GM18870 (cell line): Measurements from ENCODE around the gene TEX10.

ENCODE experiments used
- ATAC-seq: cut with Tn5 transposase; IDR thresholded peaks from one replicate; pipeline ENCODE4 v1.9.1; 2021; ENCODE audit warnings: moderate library complexity; ENCODE audit not compliant: unreplicated experiment

The TEX10 gene

DNA sequence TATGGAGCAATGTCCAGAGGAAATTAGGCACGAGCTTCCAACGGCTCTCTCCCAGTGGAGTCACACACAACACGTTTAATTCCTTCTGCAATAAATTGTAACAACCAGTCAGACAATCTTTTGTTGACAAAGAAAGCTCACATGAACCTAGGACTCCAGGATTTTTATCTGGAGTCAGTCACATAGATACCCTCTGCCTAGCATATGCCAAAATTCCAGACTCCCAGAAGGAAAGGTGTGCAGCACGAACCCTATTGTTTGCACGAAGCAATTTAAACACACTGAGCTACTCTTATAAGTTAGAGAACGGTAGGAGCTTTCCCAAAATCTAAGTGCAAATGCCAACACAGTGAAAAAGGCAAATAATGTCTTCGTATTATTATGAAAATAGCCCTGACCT lies 67.1 kb downstream of the TEX10 start:
- ATAC-seq, result no peak

DNA sequence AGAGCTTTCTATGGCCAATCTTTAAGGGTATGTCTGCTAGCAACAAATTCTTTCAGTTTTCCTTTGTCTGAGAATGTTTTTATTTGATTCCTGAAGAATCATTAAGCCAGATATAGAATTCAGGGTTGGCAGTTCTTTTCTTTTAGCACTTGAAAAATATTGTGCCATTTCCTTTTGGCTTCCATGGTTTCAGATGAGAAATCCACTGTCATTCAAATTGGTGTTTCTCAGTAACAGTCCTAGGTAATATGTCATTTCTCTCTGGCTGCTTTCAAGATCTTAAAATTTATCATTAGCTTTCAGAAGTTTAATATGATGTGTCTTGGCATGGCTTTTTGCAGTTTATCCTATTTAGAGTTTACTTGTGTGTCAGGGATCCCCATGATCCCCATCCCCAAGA lies 67.7 kb downstream of the TEX10 start:
- ATAC-seq, result no peak

DNA sequence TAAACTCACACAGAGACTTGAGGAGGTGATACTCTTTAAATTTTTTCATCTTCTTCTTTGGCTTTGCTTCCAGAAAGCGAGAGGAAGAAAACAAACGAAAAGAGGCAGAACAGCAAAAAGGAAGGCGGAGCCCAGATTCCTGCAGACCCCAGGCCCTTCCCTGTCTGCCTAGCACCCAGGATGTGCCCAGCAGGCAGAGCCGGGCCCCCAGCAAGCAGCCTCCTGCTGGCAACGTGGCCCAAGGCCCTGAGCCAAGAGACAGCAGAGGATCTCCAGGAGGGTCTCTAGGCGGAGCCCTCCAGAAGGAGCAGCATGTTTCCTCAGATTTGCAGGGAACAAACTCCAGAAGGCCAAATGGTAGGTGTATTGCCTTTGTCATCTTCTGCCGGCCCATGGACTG lies 68.5 kb downstream of the TEX10 start:
- no peak for ATAC-seq

DNA sequence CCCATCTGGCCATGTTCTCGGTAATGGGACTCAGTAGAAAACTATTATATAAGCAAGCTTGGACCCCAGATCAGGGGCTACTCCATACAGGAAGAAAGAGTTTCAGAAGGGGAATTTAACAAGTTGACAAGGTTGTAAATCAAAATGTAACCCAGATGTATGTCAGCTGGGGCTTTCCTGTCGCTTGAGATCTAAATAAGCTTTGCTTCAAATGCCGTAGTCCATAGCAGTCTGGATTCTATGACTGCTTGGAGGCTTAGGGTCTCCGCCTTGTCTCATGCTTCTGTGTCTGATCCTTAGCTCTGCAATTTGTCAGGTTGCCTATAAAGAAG lies 70.4 kb downstream of the TEX10 start:
- ATAC-seq, result no peak

DNA sequence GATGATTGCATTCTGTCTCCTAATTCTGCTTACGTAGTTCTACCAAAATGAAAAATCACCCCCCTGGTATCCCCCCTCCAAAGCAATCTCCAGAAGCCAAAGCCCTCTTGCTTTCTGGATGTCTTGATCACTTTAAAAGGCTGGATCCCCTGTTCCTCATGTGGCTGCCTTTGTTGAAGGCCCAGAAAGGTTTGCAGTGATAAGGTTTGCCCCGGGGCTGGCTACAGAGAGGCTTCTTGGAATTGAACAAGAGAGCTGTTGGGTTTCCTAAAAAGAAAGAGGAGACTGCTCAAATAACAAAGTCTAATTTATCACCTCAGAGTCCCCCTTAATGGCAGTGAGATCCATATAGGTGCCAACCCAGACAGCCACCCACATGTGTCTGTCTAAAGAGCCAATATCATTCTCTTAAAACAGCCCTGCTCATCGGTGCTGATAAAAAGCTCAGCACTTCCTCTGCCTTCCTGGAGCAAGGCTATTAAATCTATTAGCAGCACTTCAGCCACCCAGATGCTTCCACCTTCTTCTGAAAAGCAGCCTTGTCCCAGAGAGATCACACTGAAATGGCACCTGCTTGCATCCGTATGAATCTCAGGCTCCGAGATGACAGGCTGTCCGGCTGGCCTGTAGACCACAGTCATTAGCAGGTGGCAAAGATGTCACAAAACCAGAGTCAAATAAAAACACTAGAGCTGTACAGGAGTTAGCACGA lies 70.9 kb downstream of the TEX10 start:
- no peak for ATAC-seq

DNA sequence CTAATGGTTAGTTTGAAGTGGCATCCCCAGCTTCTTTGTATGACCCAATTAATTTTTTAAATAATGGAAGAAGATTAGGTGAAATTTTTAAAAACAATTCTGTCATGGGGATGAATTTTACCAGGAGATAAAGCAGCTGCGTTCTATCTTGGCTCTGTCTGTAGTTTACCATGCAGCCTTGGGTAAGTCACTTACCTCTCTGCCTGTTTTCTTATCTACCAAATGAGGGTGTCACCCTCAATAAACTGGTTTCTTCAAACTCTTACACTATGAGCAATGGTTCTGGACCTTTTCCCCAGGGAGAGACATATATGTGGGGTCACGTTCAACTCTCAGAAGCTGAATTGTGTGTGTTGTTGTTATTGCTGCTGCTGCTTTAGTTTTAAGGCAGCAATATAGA lies 71.7 kb downstream of the TEX10 start:
- no peak for ATAC-seq

DNA sequence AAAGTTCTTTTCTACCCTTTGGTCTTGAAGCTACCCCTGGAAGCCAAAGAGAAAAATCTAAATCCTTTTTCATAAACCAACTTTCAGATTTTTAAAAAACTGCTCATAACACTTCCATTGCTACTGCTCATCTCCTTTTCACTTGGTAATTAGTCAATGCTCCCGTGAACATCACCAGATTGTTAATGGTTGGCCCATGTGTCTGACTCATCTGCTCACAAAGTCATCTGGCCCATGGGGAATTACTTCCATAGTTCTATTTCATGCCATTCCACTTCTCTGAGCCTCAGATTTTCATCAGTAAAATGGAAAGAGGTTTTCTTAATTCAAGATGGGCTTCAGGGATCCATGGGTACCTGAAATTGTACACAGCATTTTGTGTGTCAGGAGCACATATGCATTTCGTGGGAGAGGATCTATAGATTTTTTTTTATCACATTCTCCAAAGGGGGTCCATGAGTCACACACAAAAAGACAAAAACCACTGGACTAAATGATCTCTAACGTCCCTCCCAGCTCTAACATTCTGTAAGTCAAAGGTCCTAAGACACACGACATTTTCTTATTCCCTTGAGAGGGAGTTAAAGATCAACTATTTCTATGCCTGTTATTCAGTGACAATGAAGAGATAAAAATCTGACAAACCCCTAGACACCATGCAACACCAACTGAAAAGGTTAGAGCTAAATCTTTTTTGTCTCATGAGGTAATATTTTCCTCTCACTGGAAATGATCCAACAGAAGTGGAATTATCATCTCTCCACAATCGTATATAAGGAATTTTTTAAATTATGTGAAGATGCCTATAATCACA lies 75.4 kb downstream of the TEX10 start:
- no peak for ATAC-seq

DNA sequence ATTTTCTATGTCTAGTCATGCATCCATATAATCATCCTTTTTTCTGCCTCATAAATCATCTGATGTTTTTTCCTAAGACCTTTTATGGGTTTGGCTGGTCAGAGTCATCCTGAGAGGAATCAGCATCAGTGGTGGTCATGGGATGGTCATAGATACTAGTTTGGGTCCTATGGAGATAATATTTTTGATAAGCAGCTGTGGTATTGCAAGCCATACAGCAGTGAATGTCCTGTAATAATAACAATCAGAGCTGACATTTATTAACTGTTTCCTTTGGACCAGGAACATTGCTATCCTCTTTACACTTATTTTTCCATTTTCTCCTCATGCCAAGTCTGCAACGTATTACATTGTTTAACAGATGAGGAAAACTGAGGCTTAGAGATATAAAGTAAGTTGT lies 83.1 kb downstream of the TEX10 start:
- no peak for ATAC-seq

DNA sequence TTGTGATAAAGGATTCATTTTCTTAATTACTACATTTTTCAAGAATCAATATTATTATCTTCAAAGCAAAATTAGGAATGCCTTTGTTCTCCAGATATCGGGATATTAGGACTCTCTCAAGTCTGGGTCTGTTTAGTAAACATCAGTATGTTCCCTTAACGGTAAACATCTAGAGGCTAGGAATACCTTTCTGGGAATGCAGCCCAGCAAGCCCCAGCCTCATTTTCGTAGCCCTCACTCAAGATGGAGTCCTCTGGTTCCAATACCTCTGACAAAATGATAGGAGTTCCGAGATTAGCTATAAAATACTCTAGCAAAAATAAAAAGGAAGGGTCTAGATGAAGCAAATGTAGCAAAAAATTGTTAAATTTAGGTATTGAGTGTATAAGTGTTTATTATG lies 84.5 kb downstream of the TEX10 start:
- no peak for ATAC-seq

DNA sequence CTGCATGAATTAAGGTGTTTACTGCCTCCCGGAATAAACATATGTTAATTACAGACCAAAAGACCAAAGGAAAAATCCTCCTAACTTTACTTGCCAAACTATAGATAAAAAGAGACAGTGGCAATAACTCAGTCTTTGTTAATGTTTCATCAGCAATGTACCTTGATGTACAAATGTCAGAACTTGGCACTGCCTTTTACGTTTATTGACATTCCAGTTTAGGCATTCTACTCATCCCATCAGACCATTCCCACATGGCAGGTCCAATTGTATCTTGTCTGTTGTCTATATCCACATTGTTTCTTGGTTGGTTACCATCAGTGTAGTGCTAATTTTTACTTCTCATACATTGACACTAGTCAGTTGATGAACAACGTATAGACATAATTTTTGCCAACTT lies 85.5 kb downstream of the TEX10 start:
- no peak for ATAC-seq
